Adrenal gland (tissue), 12 donors: ENCODE data around the gene CIRBP. TPM values are rescaled to one million over a fixed set of nuclear protein-coding genes. Genes with fewer than 3 reads are reported as not detected.

ENCODE experiments used
- DNase-seq, 7 donors: peaks; one replicate each; pipeline ENCODE4 v3.0.0-alpha.2; 2019 to 2020
- H3K27ac ChIP-seq, 5 donors: fragments of 200-600 bp; sonication (generic) in 4 of 5; 1 replicate in 3 of 5; 2 replicates in 2 of 5; pipeline versions ENCODE4 v1.5.1 to v1.8.0; 2016 to 2020; ENCODE audit warnings: mild to moderate bottlenecking in 1 of 5
- H3K27me3 ChIP-seq: fragments of 200-600 bp; 2 replicates; pipeline ENCODE4 v1.8.0; 2021
- H3K36me3 ChIP-seq, 2 donors: fragments of 200-600 bp; replicated peaks in 1 of 2; 1 replicate in 1 of 2; 2 replicates in 1 of 2; pipeline versions ENCODE4 v1.5.1 to v1.8.0; 2018 to 2022
- H3K4me1 ChIP-seq, 2 donors: fragments of 200-600 bp; replicated peaks in 1 of 2; 1 replicate in 1 of 2; 2 replicates in 1 of 2; pipeline versions ENCODE4 v1.5.1 to v1.8.0; 2018 to 2021
- H3K4me3 ChIP-seq, 4 donors: fragments of 200-600 bp; sonication (generic) in 3 of 4; one replicate each; pipeline ENCODE4 v1.5.1; 2016 to 2018
- H3K9me3 ChIP-seq, 3 donors: fragments of 200-600 bp; sonication (generic) in 1 of 3; replicated peaks in 1 of 3; 1 replicate in 2 of 3; 2 replicates in 1 of 3; pipeline versions ENCODE4 v1.5.1 to v1.8.0; 2016 to 2021
- CTCF ChIP-seq, 6 experiments: fragments of 450-650 bp in 4 of 6; fragments of 200-600 bp in 2 of 6; sonication (generic) in 1 of 6; IDR thresholded peaks; 1 replicate in 5 of 6; 2 replicates in 1 of 6; pipeline versions ENCODE4 v1.5.1 to v1.8.0; 2016 to 2021; ENCODE audit warnings: antibody characterized with exemption in 6 of 6, mild to moderate bottlenecking in 2 of 6, moderate library complexity in 1 of 6
- POLR2A ChIP-seq, 2 donors: fragments of 450-650 bp; IDR thresholded peaks; one replicate each; pipeline ENCODE4 v1.6.1; 2017; ENCODE audit warnings: antibody characterized with exemption in 2 of 2, mild to moderate bottlenecking in 2 of 2, moderate library complexity in 1 of 2
- WGBS, 4 donors: extraction: QIAGEN DNeasy Blood & Tissue Kit in 2 of 4; methylation state at CpG; one replicate each; pipeline versions ENCODE4 v1.1.5 to v1.1.7; 2013 to 2017; 5-methylcytosine and 5-hydroxymethylcytosine counted together
- intact Hi-C, 2 donors: fragments of 100-400 bp; cut with DNase I; formaldehyde crosslinking; loops; one replicate each; pipeline versions ENCODE4 v1.14.1 to v1.15.0; 2022 to 2023
- polyA plus RNA-seq, 3 donors: library from polyadenylated mRNA; stranded (reverse); fragments of 200-250 nt in 2 of 3; fragments of 350-450 nt in 1 of 3; fragmentation: Illumina TruSeq in 1 of 3; extraction: RNeasy Lipid Tissue Mini Kit (QIAGEN cat#74804) in 1 of 3; gene quantifications; one replicate each; pipeline ENCODE4 v1.2.3, GENCODE V29; 2013 to 2014
- total RNA-seq, 9 donors: library from RNA; depleted of rRNA in 4 of 9; stranded (reverse); fragments of >200 nt in 4 of 9; fragments of 120-200 nt in 1 of 9; fragmentation: NEBNext Ultra II Directional in 1 of 9; extraction: Animal tissue kit (Norgen Biotek cat#: 25700) in 1 of 9; gene quantifications; one replicate each; pipeline versions ENCODE4 v1.1.0 to v1.2.4, GENCODE V29; 2013 to 2023
- donor health status: healthy with polysubstance abuse.
- donor health status: Bipolar disorder and iron deficiency.
- donor health status: DM: yes; HTN: yes; CAD: no.
- donor health status: DM: no; HTN: no; CAD: no.
- donor health status: DM: no; HTN: no; CAD: no.
- donor health status: DM: yes; HTN: yes; CAD: no.

The CIRBP gene
- total and polyA plus RNA-seq, 12 donors: 317 to 1,164 (median 685) TPM

- peaks cover 36 to 43% of the 10 kb centered on the region in 2 donors for H3K4me1 ChIP-seq
- WGBS, 4 donors: 0 to 1% (median 0%) methylated on average over 8 to 60 of the region's 60 CpGs
- H3K9me3 ChIP-seq: no peaks in the 10 kb centered on the region
- peak overlapping the region in 2 of 5 donors; percentile 61 to 74 for H3K27ac ChIP-seq
- peak in 3 of 7 donors; percentile 51 to 68 (median 55) for DNase-seq
- H3K27me3 ChIP-seq: no peaks in the 10 kb centered on the region
- peak overlapping the region in 3 of 4 donors; percentile 25 to 69 (median 26) for H3K4me3 ChIP-seq
- TF ChIP-seq POLR2A (IDR thresholded peaks at IDR 0.05) (no peak), CTCF (IDR thresholded peaks at IDR 0.05) (no peak)
- intact Hi-C loops: no loop called here
- no peaks in the 10 kb centered on the region for H3K36me3 ChIP-seq
Measured at GRCh38 chr19:1237027-1237659, 32.0 kb upstream of the CIRBP start.

- H3K4me1 ChIP-seq: peaks cover 36 to 43% of the 10 kb centered on the region in 2 donors
- DNase-seq: peak in 3 of 7 donors; percentile 45 to 67 (median 50)
- H3K36me3 ChIP-seq: no peaks in the 10 kb centered on the region
- peak within 1 kb of the TSS in 3 of 4 donors; percentile 25 to 69 (median 26) for H3K4me3 ChIP-seq
- H3K9me3 ChIP-seq: no peaks in the 10 kb centered on the region
- peak within 1 kb of the TSS in 4 of 5 donors; percentile 36 to 99 (median 50) for H3K27ac ChIP-seq
- intact Hi-C loops: no loop called here
- WGBS, 4 donors: 1% methylated on average over 25 to 85 of the region's 87 CpGs; no CpG with 5 or more reads in 2 of the 4 donors
- no peaks in the 10 kb centered on the region for H3K27me3 ChIP-seq
- no peak for TF ChIP-seq CTCF (IDR thresholded peaks at IDR 0.05)
- TF ChIP-seq POLR2A (IDR thresholded peaks at IDR 0.05): peak in 1 of 2 donors; percentile 45
Measured at GRCh38 chr19:1237754-1238368, 31.3 kb upstream of the CIRBP start, which contains the start of gene CBARP. Gene CBARP, minus strand, starts transcription at chr19:1238005. Its CDS starts 1,905 bp downstream, at chr19:1236100.

GRCh38 chr19:1238369-1239303, 30.5 kb upstream of the CIRBP start:
- peak in 2 of 7 donors; percentile 28 to 43 for DNase-seq
- Histone ChIP-seq H3K9me3 (no peaks in the 10 kb centered on the region), H3K27ac (peak overlapping the region in 4 of 5 donors; percentile 36 to 99 (median 50)), H3K27me3 (no peaks in the 10 kb centered on the region), H3K4me3 (peak overlapping the region in 1 of 4 donors; percentile 69), H3K4me1 (peaks cover 36 to 43% of the 10 kb centered on the region in 2 donors), H3K36me3 (no peaks in the 10 kb centered on the region)
- WGBS, 4 donors: 58 to 73% (median 60%) methylated on average over 23 to 34 of the region's 34 CpGs
- intact Hi-C loops: no loop called here
- TF ChIP-seq CTCF (IDR thresholded peaks at IDR 0.05) (no peak), POLR2A (IDR thresholded peaks at IDR 0.05) (no peak)

GRCh38 chr19:1239420-1239795, 29.7 kb upstream of the CIRBP start:
- intact Hi-C loops: no loop called here
- Histone ChIP-seq H3K27me3 (no peaks in the 10 kb centered on the region), H3K27ac (peak overlapping the region in 4 of 5 donors; percentile 75 to 99 (median 93)), H3K4me3 (no peak overlapping the region), H3K36me3 (no peaks in the 10 kb centered on the region), H3K9me3 (no peaks in the 10 kb centered on the region), H3K4me1 (peaks cover 43 to 46% of the 10 kb centered on the region in 2 donors)
- TF ChIP-seq POLR2A (IDR thresholded peaks at IDR 0.05): no peak
- no peak for TF ChIP-seq CTCF (IDR thresholded peaks at IDR 0.05)
- DNase-seq: no peak
- WGBS, 4 donors: 76 to 85% (median 84%) methylated on average over 3 to 11 of the region's 11 CpGs
